Thyroid gland (tissue), 4 donors: ENCODE measurements around the gene SORCS2.

Experiments
- POLR2A ChIP-seq, 2 donors: fragments of 450-650 bp; IDR thresholded peaks; one replicate each; pipeline ENCODE4 v1.6.1; 2017; ENCODE audit warnings: antibody characterized with exemption in 2 of 2, mild to moderate bottlenecking in 2 of 2, moderate library complexity in 1 of 2
- TF ChIP-seq, protein P1 (sequence below), 6 experiments: fragments of 200-600 bp in 3 of 6; fragments of 450-650 bp in 3 of 6; sonication (generic) in 3 of 6; IDR thresholded peaks; one replicate each; pipeline ENCODE4 v1.5.1; 2016 to 2019; ENCODE audit warnings: antibody characterized with exemption in 6 of 6, mild to moderate bottlenecking in 2 of 6, inconsistent platforms in 1 of 6, moderate library complexity in 1 of 6

DNA sequence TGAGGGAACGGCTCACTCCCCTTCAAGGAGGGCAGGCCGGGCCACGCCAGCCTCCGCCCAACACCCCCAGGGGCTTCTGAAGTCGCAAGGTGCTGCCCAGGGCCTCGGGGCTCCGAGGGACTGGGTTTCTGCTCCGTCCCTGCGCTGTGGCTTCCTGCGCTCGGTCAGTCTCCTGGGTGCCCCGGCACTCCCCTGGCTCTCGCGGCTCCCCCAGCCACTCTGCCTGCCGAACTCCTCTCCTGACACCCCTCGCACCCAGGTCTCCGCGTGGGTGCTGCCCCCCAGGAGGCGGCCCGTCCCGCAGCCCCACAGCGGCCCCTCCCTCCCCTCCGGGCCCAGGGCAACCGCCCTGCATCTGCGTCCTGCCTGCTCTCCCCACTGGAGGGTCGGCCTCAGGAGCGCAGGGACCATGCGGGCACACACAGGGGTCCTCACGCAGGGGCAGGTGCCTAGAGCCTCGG is 595.4 kb downstream of the SORCS2 start:
- TF ChIP-seq, protein P1, sequence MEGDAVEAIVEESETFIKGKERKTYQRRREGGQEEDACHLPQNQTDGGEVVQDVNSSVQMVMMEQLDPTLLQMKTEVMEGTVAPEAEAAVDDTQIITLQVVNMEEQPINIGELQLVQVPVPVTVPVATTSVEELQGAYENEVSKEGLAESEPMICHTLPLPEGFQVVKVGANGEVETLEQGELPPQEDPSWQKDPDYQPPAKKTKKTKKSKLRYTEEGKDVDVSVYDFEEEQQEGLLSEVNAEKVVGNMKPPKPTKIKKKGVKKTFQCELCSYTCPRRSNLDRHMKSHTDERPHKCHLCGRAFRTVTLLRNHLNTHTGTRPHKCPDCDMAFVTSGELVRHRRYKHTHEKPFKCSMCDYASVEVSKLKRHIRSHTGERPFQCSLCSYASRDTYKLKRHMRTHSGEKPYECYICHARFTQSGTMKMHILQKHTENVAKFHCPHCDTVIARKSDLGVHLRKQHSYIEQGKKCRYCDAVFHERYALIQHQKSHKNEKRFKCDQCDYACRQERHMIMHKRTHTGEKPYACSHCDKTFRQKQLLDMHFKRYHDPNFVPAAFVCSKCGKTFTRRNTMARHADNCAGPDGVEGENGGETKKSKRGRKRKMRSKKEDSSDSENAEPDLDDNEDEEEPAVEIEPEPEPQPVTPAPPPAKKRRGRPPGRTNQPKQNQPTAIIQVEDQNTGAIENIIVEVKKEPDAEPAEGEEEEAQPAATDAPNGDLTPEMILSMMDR (IDR thresholded peaks at IDR 0.05) = no peak
- TF ChIP-seq POLR2A (IDR thresholded peaks at IDR 0.05) = no peak
